Ishikawa (cell line): ENCODE measurements around the gene DGKA.

Experiments
- CEBPB ChIP-seq: IDR thresholded peaks from 2 replicates; pipeline ENCODE4 v1.6.1; 2012
- CREB1 ChIP-seq: IDR thresholded peaks from 2 replicates; pipeline ENCODE4 v1.6.1; 2012; ENCODE audit warnings: low read depth
- EP300 ChIP-seq: IDR thresholded peaks from 2 replicates; pipeline ENCODE4 v1.6.1; 2012; ENCODE audit warnings: borderline replicate concordance
- RAD21 ChIP-seq: IDR thresholded peaks from 2 replicates; pipeline ENCODE4 v1.6.1; 2012; ENCODE audit warnings: low read depth
- TAF1 ChIP-seq: IDR thresholded peaks from 2 replicates; pipeline ENCODE4 v1.6.1; 2012; ENCODE audit warnings: low read depth, mild to moderate bottlenecking
- TCF12 ChIP-seq: IDR thresholded peaks from 2 replicates; pipeline ENCODE4 v1.6.1; 2012; ENCODE audit warnings: low read depth
- YY1 ChIP-seq: IDR thresholded peaks from 2 replicates; pipeline ENCODE4 v1.6.1; 2012; ENCODE audit warnings: low read depth
- ZBTB7A ChIP-seq: IDR thresholded peaks from 2 replicates; pipeline ENCODE4 v1.6.1; 2012; ENCODE audit warnings: low read depth
- TF ChIP-seq, protein P1 (sequence below): IDR thresholded peaks from 2 replicates; pipeline ENCODE4 v1.6.1; 2012
- TF ChIP-seq, protein P2 (sequence below): IDR thresholded peaks from 2 replicates; pipeline ENCODE4 v1.6.1; 2012
- TF ChIP-seq, protein P3 (sequence below): IDR thresholded peaks from 2 replicates; pipeline ENCODE4 v1.6.1; 2012; ENCODE audit warnings: low read depth, mild to moderate bottlenecking

DNA sequence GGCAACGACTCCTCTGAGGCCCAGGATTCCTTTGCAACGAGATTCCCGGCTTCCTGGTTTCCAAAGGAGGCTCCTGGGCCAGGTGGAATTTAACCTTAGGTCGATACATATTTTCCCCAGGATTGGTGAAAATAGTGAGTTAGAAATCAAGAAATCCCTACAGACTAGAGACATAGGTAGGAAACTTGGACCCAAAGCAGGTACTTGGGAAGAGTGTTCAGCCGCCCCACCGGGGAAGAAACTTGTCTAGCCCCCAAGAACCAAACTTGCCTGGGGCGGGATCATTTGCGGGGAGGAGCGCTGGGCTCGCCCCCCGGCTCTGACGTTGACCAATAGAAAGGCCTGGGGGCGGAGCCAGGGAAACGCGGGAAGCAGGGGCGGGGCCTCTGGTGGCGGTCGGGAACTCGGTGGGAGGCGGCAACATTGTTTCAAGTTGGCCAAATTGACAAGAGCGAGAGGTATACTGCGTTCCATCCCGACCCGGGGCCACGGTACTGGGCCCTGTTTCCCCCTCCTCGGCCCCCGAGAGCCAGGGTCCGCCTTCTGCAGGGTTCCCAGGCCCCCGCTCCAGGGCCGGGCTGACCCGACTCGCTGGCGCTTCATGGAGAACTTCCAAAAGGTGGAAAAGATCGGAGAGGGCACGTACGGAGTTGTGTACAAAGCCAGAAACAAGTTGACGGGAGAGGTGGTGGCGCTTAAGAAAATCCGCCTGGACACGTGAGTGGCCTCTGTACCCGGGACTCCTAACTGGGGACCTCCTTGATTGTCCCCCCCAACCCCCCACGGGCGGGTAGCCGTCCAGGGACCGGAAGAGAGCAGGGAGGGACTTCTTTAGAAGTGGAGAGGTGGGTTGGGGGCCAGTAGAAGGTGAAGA lies 35.7 kb downstream of the DGKA start, which contains the start of gene CDK2:
- TF ChIP-seq ZBTB7A (no peak), TCF12 (peak; percentile 15; the same call in 1 of the 2 replicates), RAD21 (no peak), TAF1 (peak; percentile 91), EP300 (no peak), YY1 (0 out of 2 replicates have a peak, but pooled peaks have one; percentile 33), CREB1 (peak; percentile 73), CEBPB (no peak)
- TF ChIP-seq, protein P1, sequence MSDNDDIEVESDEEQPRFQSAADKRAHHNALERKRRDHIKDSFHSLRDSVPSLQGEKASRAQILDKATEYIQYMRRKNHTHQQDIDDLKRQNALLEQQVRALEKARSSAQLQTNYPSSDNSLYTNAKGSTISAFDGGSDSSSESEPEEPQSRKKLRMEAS: peak; percentile 65
- TF ChIP-seq, protein P2, sequence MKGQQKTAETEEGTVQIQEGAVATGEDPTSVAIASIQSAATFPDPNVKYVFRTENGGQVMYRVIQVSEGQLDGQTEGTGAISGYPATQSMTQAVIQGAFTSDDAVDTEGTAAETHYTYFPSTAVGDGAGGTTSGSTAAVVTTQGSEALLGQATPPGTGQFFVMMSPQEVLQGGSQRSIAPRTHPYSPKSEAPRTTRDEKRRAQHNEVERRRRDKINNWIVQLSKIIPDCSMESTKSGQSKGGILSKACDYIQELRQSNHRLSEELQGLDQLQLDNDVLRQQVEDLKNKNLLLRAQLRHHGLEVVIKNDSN: no peak
- TF ChIP-seq, protein P3, sequence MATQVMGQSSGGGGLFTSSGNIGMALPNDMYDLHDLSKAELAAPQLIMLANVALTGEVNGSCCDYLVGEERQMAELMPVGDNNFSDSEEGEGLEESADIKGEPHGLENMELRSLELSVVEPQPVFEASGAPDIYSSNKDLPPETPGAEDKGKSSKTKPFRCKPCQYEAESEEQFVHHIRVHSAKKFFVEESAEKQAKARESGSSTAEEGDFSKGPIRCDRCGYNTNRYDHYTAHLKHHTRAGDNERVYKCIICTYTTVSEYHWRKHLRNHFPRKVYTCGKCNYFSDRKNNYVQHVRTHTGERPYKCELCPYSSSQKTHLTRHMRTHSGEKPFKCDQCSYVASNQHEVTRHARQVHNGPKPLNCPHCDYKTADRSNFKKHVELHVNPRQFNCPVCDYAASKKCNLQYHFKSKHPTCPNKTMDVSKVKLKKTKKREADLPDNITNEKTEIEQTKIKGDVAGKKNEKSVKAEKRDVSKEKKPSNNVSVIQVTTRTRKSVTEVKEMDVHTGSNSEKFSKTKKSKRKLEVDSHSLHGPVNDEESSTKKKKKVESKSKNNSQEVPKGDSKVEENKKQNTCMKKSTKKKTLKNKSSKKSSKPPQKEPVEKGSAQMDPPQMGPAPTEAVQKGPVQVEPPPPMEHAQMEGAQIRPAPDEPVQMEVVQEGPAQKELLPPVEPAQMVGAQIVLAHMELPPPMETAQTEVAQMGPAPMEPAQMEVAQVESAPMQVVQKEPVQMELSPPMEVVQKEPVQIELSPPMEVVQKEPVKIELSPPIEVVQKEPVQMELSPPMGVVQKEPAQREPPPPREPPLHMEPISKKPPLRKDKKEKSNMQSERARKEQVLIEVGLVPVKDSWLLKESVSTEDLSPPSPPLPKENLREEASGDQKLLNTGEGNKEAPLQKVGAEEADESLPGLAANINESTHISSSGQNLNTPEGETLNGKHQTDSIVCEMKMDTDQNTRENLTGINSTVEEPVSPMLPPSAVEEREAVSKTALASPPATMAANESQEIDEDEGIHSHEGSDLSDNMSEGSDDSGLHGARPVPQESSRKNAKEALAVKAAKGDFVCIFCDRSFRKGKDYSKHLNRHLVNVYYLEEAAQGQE: no peak
